Urinary bladder (tissue), 4 donors: Measurements from ENCODE around the gene P3H3. TPM values are rescaled to one million over a fixed set of nuclear protein-coding genes. Genes with fewer than 3 reads are reported as not detected.

Experiments
- DNase-seq: peaks from one replicate; pipeline ENCODE4 v3.0.0-alpha.2; 2015; ENCODE audit errors: extremely low spot score
- H3K27ac ChIP-seq: one replicate; pipeline ENCODE4 v1.5.1; 2013; ENCODE audit warnings: low read depth, mild to moderate bottlenecking, moderate library complexity
- H3K36me3 ChIP-seq: one replicate; pipeline ENCODE4 v1.6.1; 2013; ENCODE audit warnings: mild to moderate bottlenecking, moderate library complexity; ENCODE audit not compliant: insufficient read depth
- H3K4me1 ChIP-seq: one replicate; pipeline ENCODE4 v1.6.1; 2013; ENCODE audit warnings: mild to moderate bottlenecking, moderate library complexity; ENCODE audit not compliant: insufficient read depth
- H3K4me3 ChIP-seq: one replicate; pipeline ENCODE4 v1.5.1; 2013; ENCODE audit warnings: low read depth, low read length
- WGBS: extraction: QIAGEN DNeasy Blood & Tissue Kit; methylation state at CpG from one replicate; pipeline ENCODE4 v1.1.7; 2013; 5-methylcytosine and 5-hydroxymethylcytosine counted together
- polyA plus RNA-seq: library from polyadenylated mRNA; stranded (reverse); fragments of 200-250 nt; gene quantifications from one replicate; pipeline ENCODE4 v1.2.3, GENCODE V29; 2013
- total RNA-seq: library from RNA; depleted of rRNA; stranded (reverse); fragments of >200 nt; gene quantifications from one replicate; pipeline ENCODE4 v1.2.3, GENCODE V29; 2014
- donor health status: healthy with polysubstance abuse.
- donor health status: healthy.

P3H3 gene
- total and polyA plus RNA-seq, 2 donors = 40.1 to 46.3 TPM

DNA sequence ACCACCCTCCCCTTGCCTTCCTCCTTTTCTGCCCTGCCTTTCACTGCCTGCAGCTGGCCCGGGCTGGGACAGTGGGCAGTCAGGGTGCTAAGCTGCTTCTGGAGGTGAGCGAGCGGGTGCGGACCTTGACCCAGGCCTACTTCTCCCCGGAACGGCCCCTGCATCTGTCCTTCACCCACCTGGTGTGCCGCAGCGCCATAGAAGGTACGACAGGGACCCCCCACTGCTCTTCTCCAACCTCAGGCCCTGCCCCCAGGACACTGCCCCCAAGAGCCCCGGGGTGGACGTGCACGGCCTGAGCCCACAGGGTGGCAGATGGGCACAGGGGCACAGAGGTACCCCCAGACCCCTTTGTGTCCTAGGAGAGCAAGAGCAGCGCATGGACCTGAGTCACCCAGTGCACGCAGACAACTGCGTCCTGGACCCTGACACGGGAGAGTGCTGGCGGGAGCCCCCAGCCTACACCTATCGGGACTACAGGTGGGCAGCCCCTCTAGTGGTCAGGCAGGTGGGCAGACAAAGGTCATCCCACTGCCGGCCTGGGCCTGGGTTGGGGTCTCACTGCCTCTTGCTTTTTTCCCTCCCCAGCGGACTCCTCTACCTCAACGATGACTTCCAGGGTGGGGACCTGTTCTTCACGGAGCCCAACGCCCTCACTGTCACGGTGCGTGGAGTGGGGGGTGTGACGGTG lies 9.3 kb downstream of the P3H3 start:
- Histone ChIP-seq H3K36me3 (no peaks in the 10 kb centered on the region), H3K4me3 (no peak overlapping the region), H3K27ac (no peak overlapping the region), H3K4me1 (no peaks in the 10 kb centered on the region)
- WGBS = 94% methylated on average over 26 of the region's 26 CpGs
- no peak for DNase-seq

DNA sequence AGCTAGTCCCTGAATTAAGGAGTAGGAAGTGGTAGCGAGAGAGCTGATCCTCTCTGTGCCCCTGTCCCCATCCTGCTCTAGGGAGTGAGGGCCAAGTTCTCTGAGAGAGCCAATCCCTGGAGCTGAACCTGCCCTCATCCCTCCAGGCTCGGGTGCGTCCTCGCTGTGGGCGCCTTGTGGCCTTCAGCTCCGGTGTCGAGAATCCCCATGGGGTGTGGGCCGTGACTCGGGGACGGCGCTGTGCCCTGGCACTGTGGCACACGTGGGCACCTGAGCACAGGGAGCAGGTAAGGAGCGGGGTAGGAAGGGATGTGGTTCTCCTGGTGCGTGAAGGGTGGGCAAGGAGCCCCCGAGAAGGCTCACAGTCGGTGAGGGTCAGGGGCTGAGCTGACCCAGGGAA lies 10.6 kb downstream of the P3H3 start:
- DNase-seq = no peak
- H3K27ac ChIP-seq = no peak overlapping the region
- H3K4me1 ChIP-seq = no peaks in the 10 kb centered on the region
- H3K4me3 ChIP-seq = no peak overlapping the region
- WGBS = 93% methylated on average over 16 of the region's 16 CpGs
- no peaks in the 10 kb centered on the region for H3K36me3 ChIP-seq

DNA sequence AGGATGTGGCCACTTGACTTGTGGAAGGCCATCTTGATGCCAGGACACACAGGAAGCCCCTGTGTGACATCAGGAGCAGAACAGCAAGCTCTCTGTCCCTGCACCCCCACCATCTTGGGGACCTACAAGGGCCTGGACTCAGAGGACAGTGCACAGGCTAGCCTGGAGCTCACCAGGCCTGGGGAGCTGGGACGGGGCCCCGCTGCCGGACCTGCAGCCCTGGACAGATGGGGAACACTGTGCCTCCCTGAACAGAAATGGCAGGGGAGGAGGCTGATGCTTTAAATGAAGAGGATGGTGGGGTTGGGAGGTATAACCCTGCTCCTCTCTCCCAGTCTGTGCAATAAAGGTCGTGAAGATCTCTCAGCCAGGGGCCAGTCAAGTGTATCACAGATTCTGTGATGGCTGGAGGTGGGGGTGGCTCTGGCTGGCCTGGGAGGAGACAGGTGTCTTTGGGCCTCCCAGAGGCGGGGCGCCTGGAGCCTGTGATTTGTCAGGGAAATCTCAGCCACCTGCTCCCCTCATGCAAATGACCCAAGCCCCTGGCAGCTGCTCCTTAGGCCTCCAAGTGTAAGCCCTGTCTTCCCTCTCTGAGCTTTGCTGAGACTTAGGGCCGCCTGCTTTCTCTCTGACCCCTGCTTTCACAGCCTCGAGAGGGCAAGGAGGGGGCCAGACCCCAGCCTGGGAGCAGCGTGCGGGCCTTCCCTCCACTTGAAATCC lies 11.4 kb downstream of the P3H3 start:
- 65% methylated on average over 10 of the region's 10 CpGs for WGBS
- Histone ChIP-seq H3K27ac (no peak overlapping the region), H3K4me1 (no peaks in the 10 kb centered on the region), H3K4me3 (no peak overlapping the region), H3K36me3 (no peaks in the 10 kb centered on the region)
- DNase-seq = no peak

DNA sequence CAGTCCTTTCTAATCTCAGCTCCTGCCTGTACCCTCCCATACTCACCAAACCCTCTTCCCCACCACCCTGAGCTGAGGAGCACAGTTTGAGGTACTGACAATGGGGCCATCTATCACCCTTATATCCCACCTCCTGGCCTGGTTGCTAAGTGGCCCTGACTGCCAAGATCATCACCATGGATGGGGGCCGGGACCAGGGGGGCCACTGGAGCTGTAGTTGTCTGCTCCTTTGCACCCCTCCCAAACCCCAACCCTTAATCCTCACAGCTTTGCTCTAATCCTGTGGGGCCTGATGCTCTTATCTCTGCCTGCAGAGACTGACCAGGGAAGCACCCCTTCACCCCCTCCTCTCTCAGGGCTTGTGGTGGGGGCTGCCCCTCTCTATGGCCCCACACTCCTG lies 12.1 kb downstream of the P3H3 start:
- Histone ChIP-seq H3K36me3 (no peaks in the 10 kb centered on the region), H3K27ac (no peak overlapping the region), H3K4me3 (no peak overlapping the region), H3K4me1 (no peaks in the 10 kb centered on the region)
- no peak for DNase-seq
- WGBS = 26% methylated on average over 1 of the region's 1 CpG

DNA sequence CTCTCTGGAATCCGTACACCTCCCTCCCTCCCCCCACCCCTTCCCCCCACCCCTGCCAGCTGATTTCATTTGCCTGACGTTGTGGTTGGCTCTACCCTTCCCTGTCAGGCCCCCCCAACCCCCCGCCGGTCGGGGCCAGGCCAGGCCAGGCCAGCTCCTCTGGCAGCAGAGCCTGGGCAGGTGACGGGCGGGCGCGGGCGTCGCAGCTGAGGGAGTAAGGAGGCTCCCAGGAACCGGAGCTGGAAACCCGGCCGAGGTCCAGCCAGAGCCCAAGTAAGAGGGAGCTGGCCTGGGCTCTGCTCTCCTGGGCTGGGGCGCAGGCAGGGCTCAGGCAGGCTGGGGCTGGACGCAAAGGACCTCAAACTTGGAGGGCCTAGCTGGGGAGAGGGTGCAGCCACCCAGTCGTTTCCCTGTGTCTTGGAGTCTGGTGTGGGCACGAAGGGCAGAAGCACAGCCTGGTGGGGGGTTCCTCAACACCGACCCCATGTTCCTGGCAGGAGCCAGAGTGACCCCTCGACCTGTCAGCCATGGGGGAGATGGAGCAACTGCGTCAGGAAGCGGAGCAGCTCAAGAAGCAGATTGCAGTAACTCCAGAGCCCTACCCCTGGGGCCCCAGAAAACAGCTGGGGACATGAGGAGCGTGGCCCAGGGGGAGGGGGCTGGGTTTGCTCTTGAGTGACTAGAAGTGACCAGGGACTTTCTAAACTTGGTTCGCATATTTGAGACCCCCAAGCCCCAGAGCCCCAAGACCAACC lies 12.7 kb downstream of the P3H3 start, which contains the start of gene GNB3:
GNB3 (plus strand) TSS at position 165 of the 755 bp plus-strand sequence; CDS start at position 528, 363 bp downstream.
- WGBS = 42% methylated on average over 24 of the region's 24 CpGs
- no peak for DNase-seq
- Histone ChIP-seq H3K27ac (no peak within 1 kb of the TSS), H3K4me3 (no peak within 1 kb of the TSS), H3K4me1 (no peaks in the 10 kb centered on the region), H3K36me3 (no peaks in the 10 kb centered on the region)

DNA sequence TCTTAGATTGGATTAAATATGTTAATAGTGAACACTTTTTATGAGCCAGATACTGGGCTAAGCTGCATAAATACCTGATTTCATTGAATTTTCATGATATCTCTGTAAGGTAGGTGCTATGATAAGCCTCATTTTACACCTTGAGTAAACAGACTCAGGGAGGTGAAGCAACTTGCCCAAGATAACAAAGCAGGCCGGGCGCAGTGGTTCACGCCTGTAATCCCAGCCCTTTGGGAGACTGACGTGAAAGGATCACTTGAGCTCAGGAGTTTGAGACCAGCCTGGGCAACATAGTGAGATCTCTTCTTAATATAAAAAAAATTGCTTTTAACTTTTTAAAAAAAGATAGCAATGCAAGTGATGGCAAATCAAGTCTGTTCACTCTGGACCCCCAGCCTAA lies 13.9 kb downstream of the P3H3 start:
- no peaks in the 10 kb centered on the region for H3K36me3 ChIP-seq

DNA sequence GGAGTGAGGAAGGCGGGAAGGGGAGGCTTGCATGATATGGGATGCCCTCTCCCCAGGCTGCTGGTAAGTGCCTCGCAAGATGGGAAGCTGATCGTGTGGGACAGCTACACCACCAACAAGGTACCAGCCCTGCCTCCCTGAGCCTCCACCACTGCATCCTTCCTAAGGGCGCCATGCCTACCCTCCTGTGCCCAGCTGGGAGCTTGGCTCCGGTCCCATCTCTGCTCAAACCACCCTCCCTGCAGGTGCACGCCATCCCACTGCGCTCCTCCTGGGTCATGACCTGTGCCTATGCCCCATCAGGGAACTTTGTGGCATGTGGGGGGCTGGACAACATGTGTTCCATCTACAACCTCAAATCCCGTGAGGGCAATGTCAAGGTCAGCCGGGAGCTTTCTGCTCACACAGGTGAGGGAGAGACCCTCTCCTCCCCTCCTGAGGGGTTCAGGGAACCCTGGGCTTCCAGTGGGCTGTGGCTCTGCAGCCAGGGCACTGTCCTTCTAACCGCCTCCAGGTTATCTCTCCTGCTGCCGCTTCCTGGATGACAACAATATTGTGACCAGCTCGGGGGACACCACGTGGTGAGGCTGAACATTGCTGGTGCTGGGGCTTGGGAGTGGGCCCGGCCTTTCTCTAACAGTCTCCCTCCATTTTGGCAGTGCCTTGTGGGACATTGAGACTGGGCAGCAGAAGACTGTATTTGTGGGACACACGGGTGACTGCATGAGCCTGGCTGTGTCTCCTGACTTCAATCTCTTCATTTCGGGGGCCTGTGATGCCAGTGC lies 15.1 kb downstream of the P3H3 start:
- DNase-seq = no peak
- Histone ChIP-seq H3K27ac (no peak overlapping the region), H3K4me3 (no peak overlapping the region), H3K36me3 (no peaks in the 10 kb centered on the region), H3K4me1 (no peaks in the 10 kb centered on the region)
- WGBS = 78% methylated on average over 16 of the region's 16 CpGs

More for the DNA sequence above, 13.9 kb downstream of the P3H3 start:
- WGBS = 90% methylated on average over 4 of the region's 4 CpGs
- no peak overlapping the region for H3K27ac ChIP-seq
- DNase-seq = no peak
- no peaks in the 10 kb centered on the region for H3K4me1 ChIP-seq
- H3K4me3 ChIP-seq = no peak overlapping the region

DNA sequence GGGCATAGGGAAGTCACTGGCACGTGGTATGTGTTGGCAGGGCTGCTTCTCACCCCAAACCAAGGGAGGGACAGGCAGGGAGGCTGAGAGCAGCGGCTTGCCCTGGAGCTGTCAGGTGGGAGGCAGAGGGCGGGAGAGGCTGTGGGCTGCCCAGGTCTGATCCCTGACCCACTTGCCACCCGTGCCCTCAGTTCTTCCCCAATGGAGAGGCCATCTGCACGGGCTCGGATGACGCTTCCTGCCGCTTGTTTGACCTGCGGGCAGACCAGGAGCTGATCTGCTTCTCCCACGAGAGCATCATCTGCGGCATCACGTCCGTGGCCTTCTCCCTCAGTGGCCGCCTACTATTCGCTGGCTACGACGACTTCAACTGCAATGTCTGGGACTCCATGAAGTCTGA lies 17.2 kb downstream of the P3H3 start:
- H3K27ac ChIP-seq = no peak overlapping the region
- DNase-seq = no peak
- H3K4me1 ChIP-seq = no peaks in the 10 kb centered on the region
- H3K4me3 ChIP-seq = no peak overlapping the region
- H3K36me3 ChIP-seq = no peaks in the 10 kb centered on the region
- 92% methylated on average over 17 of the region's 17 CpGs for WGBS

DNA sequence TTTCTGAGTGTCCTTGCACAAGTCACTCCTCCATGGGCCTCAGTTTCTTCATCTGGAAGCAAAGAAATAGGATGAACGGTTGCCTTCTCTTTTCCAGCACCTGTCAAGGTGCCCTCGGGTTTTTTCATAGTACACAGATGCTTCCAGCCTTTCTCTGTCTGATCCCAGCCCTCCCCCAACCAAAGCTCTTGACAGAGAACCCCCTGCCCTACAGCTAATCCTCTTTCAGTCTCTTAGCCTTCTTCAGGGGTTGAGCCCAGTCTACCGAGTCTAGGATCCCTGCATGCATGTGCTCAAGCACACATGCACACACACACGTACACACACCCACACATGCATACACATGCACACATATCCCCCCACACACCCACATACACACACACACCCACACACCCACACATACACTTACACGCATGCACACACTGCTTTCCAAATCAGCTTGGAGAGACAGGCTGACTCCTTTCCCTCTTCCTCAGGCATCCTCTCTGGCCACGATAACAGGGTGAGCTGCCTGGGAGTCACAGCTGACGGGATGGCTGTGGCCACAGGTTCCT lies 18.2 kb downstream of the P3H3 start:
- Histone ChIP-seq H3K36me3 (no peaks in the 10 kb centered on the region), H3K4me3 (no peak overlapping the region), H3K27ac (no peak overlapping the region), H3K4me1 (no peaks in the 10 kb centered on the region)
- DNase-seq = no peak
- 88% methylated on average over 7 of the region's 7 CpGs for WGBS

DNA sequence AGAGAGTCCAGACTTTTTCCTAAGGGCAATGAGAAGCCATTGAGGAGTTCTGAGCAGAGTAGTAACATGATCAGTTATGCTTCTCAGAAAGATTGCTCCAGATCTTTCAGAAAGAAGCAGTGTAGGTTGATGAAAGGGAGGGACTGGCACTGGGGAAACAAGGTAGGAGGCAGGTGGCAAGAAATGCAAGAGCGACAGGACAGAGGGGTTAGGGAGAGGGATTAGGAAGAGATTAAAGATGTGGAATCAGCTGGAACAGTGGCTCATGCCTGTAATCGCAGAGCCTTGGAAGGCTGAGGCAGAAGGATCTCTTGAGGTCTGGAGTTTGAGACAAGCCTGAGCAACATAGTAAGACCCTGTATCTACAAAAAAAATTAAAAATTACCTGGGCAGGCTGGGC lies 19.5 kb downstream of the P3H3 start:
- Histone ChIP-seq H3K27ac (no peak overlapping the region), H3K36me3 (no peaks in the 10 kb centered on the region), H3K4me3 (no peak overlapping the region), H3K4me1 (no peaks in the 10 kb centered on the region)
- no peak for DNase-seq
- 92% methylated on average over 2 of the region's 2 CpGs for WGBS

DNA sequence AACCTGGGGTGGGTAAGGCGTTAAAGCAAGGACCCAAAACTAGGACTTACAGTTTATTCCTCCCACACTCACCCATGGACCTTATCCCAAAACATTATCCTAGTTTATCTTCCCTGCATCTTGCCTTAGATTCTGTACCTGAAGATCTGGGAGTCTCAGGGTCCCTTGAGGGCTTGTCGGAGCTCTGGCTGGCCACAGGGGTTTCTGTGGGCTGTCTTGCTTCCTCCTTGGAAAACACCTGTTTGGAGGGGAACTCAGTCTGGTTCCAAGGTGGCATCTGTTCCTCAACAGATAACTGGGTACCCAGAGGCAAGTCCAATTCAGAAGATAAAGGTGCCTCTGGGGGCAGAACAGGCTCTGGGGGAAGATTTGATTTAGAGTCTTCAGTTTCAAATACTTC lies 21.2 kb downstream of the P3H3 start:
- H3K4me3 ChIP-seq = no peak overlapping the region
- 85% methylated on average over 2 of the region's 2 CpGs for WGBS
- no peak for DNase-seq
- no peak overlapping the region for H3K27ac ChIP-seq
- H3K36me3 ChIP-seq = no peaks in the 10 kb centered on the region
- no peaks in the 10 kb centered on the region for H3K4me1 ChIP-seq

DNA sequence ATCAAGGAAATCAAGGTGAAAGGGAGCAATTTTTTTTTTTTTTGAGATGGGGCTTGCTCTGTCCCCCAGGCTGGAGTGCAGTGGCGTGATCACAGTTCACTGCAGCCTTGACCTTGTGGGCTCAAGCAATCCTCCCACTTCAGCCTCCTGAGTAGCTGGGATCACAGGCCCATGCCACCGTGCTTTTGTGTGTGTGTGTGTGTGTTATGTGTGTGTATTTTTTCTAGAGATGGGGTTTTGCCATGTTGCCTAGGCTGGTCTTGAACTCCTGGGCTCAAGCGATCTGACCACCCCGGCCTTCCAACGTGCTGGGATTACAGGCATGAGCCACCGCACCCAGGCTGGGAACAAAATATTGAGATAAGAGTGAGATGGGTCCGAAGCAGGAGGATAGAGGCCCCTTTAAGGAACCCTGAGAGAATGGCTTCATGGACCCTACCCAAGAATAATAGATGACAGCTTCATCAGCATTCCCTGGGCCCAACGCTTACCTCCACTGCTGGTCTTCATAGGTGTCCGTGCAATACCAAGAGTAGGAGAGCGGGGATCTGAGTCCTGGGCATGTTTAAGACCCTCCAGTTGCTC lies 21.9 kb downstream of the P3H3 start:
- Histone ChIP-seq H3K4me1 (no peaks in the 10 kb centered on the region), H3K36me3 (no peaks in the 10 kb centered on the region), H3K4me3 (no peak overlapping the region), H3K27ac (no peak overlapping the region)
- 70% methylated on average over 10 of the region's 10 CpGs for WGBS
- no peak for DNase-seq

DNA sequence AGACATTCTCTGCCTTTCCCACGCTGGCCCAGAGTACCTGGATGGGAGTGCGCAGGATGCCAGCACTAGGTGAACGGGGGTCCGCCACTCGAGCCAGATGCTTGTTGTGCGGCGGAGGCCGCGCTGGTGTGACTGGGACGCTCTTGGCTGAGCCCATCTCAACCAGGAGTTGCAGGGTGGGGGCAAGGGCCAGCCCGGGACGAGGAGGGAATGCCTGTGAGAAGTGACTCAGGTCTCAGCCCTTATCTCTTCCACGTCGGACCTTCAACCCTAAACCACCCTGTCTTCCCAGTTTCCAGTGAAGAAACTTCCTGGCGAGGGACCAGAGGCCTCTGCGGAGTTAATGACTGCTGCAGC lies 22.6 kb downstream of the P3H3 start:
- H3K4me1 ChIP-seq = no peaks in the 10 kb centered on the region
- no peaks in the 10 kb centered on the region for H3K36me3 ChIP-seq
- H3K4me3 ChIP-seq = no peak overlapping the region
- no peak for DNase-seq
- WGBS = 24% methylated on average over 16 of the region's 16 CpGs
- no peak overlapping the region for H3K27ac ChIP-seq
